Measurements from ENCODE around the gene SOS2.

SOS2 gene

DNA sequence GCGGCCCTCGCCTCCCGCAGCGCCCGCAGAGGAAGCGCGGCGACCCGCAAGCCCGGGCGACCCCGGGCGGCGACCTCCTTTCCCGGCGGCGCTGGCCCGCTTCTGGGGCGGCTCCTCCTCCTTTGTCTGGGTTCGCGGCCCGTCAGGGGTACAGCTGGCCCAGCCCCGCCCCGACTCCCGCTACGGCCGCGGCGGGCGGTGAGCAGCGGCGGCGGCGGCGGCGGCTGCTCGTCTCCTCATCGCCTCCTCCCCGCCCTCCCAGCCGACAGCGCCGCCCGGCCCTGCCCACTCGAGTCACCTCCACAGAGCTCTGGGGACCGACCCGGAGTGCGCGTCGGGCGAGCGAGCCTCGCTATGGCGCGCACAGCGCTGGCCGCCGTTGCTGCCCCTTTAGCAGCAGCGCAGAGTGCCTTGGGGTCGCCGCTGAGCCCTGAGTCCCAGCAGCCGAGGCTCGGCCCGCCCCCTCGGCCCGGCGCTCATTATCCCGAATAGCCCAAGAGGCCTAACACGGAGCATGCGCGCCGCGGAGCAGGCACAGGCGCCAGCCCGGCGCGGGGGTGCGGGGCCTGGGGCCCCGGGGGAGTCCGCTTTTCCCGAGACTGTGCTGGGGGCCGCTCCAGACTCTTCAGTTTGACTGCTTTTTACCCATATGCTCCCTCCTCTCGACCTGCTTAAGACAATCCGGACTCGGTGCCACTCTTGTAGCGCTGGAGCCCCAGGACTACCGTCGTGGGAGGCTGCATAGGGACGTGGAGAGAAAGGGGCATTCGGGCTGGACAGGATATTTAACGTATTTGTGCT is at the start of gene SOS2:
Gene SOS2, minus strand, starts transcription at position 104 of the 801 bp plus-strand sequence. CDS start 295 bp downstream, outside the sequence.
- FAIRE-seq = peak; percentile 56

GRCh38 chr14:50272498-50272897 is 41.1 kb upstream of the SOS2 start:
- FAIRE-seq (no peak), DNase-seq (ENCODE audit: insufficient read length, low spot score) (no peak)

More for the DNA sequence above, at the start of gene SOS2:
- peak; percentile 79 for DNase-seq (ENCODE audit: insufficient read length, low spot score)

GRCh38 chr14:50270932-50271331 is 39.6 kb upstream of the SOS2 start:
- FAIRE-seq (no peak), DNase-seq (ENCODE audit: insufficient read length, low spot score) (no peak)

DNA sequence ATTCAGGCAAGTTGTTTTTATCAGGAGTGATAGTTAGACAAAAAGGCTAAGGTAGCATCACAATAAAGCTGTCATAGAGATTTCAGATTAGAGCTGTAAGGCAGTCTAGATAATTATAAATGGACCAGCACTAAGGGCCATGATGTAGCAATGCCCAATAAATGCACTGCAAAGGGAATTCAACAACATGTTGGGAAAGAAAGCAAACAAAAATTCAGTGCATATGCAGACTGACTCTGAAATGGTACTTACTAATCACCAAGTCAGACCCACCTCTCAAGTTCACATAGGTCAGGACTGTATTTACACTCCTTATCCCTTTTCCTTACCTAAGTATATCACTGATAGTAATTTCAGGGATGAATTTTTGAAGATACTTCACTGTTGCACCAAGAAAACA is 33.7 kb upstream of the SOS2 start:
- no peak for FAIRE-seq

GRCh38 chr14:50263321-50263720 is 31.9 kb upstream of the SOS2 start:
- DNase-seq (ENCODE audit: insufficient read length, low spot score) = no peak

More for the DNA sequence above, 33.7 kb upstream of the SOS2 start:
- no peak for DNase-seq (ENCODE audit: insufficient read length, low spot score)

GRCh38 chr14:50262865-50263264 is 31.5 kb upstream of the SOS2 start:
- no peak for FAIRE-seq
- DNase-seq (ENCODE audit: insufficient read length, low spot score) = no peak

More at GRCh38 chr14:50263321-50263720, 31.9 kb upstream of the SOS2 start:
- FAIRE-seq = no peak

- no peak for DNase-seq (ENCODE audit: insufficient read length, low spot score)
These were observed 29.1 kb upstream of the SOS2 start for GRCh38 chr14:50260511-50260910.

GRCh38 chr14:50260072-50260471 is 28.7 kb upstream of the SOS2 start:
- DNase-seq (ENCODE audit: insufficient read length, low spot score) (no peak), FAIRE-seq (no peak)

More at GRCh38 chr14:50260511-50260910, 29.1 kb upstream of the SOS2 start:
- FAIRE-seq = no peak

GRCh38 chr14:50257732-50258131 is 26.4 kb upstream of the SOS2 start:
- FAIRE-seq = no peak
- DNase-seq (ENCODE audit: insufficient read length, low spot score) = no peak

DNA sequence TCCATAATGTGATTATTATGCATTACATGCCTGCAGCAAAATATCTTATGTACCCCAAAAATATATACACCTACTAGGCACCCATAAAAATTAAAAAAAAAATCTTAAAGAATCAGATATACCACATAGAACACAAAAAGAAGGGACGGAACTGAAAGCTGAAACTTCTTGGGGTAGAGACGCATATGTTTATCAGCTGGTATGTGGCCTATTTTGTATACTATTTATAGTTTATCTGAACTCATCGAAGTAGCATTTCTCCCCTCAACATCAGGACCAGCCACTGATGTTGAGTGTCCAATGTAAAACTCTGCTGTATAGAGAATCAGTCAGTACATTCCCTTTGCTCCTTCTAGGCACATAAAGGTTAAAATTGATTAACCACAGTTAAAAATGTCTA is 22.9 kb upstream of the SOS2 start:
- no peak for DNase-seq (ENCODE audit: insufficient read length, low spot score)
- no peak for FAIRE-seq

DNA sequence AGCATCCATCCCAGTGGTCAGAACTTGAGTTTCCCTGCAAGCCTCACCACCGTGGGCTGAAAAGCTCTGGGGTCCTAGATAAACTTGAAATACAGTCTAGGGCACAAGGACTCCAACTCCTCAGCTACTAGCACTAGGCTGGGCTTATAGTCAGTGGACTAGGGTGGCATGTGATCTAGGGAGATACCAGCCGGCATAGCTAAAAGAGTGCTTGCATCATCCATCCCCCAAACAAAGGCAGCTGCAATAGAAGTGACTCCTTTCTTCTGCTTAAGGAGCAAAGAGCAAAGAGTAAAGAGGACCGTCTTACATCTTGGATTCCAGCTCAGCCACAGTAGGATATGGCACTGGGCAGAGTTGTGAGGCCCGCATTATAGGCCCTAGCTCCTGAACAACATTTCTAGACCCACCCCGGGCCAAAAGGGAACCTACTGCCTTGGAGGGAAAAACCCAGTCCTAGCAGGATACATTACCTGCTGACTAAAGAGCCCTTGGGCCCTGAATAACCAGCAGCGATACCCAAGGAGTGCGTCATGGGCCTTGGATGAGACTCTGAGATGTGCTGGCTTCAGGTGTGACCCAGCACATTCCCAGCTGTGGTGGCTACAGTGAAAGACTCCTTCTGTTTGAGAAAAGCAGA is 17.9 kb upstream of the SOS2 start:
- no peak for FAIRE-seq
- DNase-seq (ENCODE audit: insufficient read length, low spot score) = no peak

- no peak for FAIRE-seq
- no peak for DNase-seq (ENCODE audit: insufficient read length, low spot score)
These were observed 15.9 kb upstream of the SOS2 start for GRCh38 chr14:50247245-50247644.

DNA sequence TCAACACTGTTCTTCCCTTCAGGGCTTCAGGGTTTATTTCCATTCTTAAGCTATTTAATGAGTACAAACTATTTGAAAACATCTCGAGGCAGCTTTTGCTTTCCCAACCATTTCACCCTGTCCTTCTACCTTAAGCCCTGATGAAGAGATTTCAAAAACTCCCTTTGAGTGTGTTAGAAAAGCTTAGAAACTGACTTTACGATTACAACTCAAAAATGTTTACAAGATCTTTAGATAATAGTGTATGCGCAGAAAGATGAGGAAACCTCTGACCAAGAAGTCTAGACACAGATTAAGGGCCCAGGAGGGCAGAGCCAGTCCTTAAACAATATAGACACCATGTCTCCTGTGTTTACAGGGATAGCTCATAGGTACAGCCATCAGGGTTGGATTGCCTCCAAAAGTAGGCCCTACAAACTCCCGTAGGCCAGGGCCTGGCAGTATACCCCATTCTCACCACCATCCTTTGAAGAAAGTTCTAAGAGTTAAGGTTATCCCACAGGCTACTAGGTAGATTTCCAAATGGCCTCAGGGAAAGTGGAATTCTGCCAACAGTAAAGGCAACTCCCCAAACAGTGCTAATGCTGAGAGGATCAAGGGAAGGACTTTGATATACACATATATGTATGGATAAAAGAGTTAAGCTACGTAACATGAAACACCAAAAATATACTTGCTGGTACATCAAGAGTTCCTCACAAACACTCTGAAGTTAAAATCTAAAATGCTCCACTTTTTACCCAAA is 11.4 kb upstream of the SOS2 start:
- DNase-seq (ENCODE audit: insufficient read length, low spot score) (no peak), FAIRE-seq (no peak)

DNA sequence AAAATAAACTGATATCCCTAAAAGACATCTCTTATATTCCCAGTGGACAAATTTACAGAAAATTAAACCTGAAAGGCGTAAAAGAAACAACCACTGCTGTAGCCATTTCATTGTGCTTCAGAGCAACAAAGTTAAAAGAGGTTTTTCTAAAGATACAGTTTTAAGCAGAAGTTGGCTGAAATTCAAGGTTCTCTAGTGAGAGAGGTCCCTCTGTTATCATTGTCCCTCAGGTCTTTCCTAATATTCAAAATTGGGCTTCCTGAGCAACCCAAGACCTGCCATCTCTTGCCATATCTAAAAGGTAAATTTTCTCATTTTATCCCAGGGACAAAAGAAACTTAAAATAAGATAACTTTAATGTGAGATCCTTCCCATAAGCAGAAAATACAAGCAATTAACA is 10.7 kb upstream of the SOS2 start:
- FAIRE-seq (no peak), DNase-seq (ENCODE audit: insufficient read length, low spot score) (no peak)

DNA sequence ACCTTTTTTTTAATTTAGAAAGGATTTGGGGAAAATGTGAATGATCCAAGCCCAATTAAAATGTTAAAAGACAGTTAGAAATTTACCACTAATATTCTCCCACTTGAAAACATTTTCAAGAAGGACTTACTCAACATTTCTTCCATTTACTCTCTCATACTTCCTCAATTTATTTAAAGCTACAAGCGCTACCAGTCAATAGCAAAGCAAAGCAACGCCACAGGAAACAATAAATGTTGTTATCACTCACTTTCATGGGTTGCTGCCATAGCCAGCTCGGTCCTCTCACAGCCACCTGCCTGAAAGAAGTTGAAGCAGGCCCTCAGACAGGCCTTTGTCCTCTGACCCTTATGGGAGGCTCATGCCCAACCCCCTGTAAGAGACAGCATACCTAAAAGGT is 6.0 kb upstream of the SOS2 start:
- DNase-seq (ENCODE audit: insufficient read length, low spot score) (no peak), FAIRE-seq (no peak)

DNA sequence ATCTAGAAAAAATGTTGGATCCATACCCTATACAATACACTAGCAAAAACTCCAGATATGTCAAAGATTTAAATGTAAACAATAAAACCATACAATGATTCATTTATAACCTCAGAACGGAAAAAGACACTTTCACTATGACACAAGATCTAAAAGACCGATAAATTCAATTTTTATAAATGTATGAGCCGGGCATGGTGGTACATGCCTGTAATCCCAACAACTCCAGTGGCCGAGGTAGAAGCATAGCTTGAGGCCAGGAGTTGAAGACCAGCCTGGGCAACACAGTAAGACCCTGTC is 2.5 kb upstream of the SOS2 start:
- DNase-seq (ENCODE audit: insufficient read length, low spot score) (no peak), FAIRE-seq (no peak)

DNA sequence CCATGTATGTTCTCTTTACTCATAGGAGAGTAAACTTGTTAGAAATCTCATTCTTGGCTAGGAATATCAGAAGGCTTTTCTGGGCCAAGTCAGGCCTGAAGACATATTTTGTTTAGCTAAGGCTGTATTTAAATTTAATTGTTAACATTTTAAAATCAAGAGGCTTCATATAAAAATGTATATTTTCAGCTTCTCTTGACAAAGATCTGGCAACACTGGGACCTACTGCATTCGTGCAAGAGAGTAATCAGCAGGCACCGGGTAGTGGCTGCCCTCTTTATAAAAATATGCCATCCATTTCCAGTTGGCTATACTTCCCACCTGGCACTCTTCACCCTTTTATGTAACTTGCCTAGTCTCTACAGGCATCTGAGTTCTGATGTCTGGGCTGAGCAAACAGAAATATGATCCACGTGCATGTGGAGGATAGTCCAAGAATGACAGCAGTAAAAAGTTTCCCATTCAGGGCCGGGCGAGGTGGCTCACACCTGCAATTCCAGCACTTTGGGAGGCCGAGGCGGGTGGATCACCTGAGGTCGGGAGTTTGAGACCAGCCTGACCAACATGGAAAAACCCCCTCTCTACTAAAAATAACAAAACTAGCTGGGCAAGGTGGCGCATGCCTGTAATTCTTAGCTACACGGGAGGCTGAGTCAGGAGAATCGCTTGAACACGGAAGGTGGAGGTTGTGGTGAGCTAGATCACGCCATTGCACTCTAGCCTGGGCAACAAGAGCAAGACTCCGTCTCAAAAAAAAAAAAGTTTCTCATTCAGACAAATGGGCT is 2.0 kb upstream of the SOS2 start:
- FAIRE-seq (no peak), DNase-seq (ENCODE audit: insufficient read length, low spot score) (no peak)

DNA sequence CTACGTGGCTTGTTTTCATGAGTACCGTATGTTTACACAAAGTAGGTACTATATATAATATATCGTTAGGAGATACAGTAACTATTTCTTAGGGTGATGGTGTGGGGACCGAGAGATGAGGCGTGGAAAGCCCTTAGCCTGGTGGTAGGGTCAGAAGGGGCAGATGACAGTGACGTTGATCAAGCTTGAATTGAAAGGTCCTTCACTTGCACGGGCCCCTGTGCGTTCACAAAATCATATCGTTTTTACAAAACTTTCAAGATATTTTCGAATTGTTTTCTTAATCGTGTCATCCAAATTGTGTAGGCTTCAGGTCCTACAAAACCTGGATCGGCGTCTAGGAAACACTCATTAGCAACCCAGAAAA is 881 bp upstream of the SOS2 start:
- DNase-seq (ENCODE audit: insufficient read length, low spot score) = no peak

DNA sequence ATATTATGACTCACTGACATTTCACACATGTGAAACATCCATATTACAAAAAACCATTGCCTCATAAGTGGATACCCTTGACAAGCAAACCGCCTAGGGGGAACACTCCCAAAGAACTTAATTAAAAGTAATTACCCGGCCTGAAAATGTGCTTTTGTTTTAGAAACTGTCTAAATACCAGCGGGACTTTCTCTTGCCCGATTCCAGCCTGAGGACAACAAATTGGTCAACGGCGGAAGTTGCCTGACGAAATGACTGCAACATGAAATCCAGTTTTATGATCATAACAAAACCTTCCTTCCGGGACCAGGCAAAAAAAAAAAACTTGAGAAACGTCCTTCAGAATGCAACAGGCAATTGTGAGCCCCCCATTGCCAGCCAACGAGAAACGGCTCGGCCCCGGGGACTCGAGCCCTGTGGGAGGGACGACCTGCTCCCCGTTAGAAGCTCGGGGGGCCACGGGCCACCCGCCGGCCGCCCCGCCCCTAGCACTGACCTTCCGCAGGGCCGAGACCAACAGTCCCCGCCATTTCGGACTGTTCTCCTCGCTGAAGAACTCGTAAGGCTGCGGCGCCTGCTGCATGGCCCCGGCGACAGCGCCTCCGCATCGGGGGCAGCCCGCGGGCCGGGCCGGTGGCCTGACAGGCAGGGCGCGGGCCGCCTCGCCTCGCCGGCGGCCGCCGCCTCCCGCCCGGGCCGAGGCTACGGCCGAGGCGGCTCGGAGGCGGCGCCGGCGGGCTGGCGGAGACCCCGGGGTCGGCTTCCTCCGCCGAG is 490 bp downstream of the SOS2 start:
- DNase-seq (ENCODE audit: insufficient read length, low spot score) = peak; percentile 28
- no peak for FAIRE-seq

More for the DNA sequence above, 881 bp upstream of the SOS2 start:
- FAIRE-seq = no peak

DNA sequence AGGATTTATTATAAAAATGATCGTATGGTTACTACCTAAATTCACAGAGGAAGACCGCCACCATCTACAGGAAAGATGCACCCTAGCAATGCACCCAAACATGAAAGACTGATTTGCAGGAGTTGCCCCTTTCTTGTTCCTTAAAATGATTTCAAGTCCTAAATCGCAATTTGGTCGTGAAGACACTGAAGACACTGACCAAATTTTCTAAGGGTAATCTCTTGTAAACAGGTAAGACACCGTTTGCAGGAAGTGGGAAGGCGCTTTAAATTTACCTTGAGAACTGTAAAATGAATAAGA is 1.0 kb downstream of the SOS2 start:
- FAIRE-seq (peak; percentile 89), DNase-seq (ENCODE audit: insufficient read length, low spot score) (peak; percentile 2)
